Effector memory CD4-positive, alpha-beta T cell (primary cell): Measurements from ENCODE around the gene FAM151A.
A peak's percentile ranks its signal among the peaks of the same experiment; 100 is the strongest.

Experiments used
- DNase-seq, 3 donors: peaks; one replicate each; pipeline ENCODE4 v3.0.0-alpha.2; 2020
- H3K27ac ChIP-seq: 2 replicates; pipeline ENCODE4 v1.7.0; 2013; ENCODE audit warnings: mild to moderate bottlenecking, low read length, moderate library complexity; ENCODE audit not compliant: insufficient read depth, poor library complexity, severe bottlenecking
- H3K27me3 ChIP-seq: replicated peaks from 2 replicates; pipeline ENCODE4 v1.7.0; 2013; ENCODE audit warnings: mild to moderate bottlenecking, low read length; ENCODE audit not compliant: insufficient read depth, control insufficient read depth, poor library complexity, severe bottlenecking
- H3K36me3 ChIP-seq: 2 replicates; pipeline ENCODE4 v1.7.0; 2013; ENCODE audit warnings: mild to moderate bottlenecking, low read length, moderate library complexity; ENCODE audit not compliant: control insufficient read depth, insufficient read depth
- H3K4me1 ChIP-seq: 2 replicates; pipeline ENCODE4 v1.7.0; 2013; ENCODE audit warnings: low read length, mild to moderate bottlenecking; ENCODE audit not compliant: control insufficient read depth, insufficient read depth, poor library complexity, severe bottlenecking
- H3K4me3 ChIP-seq: 2 replicates; pipeline ENCODE4 v1.7.0; 2013; ENCODE audit warnings: low read length, low read depth, mild to moderate bottlenecking; ENCODE audit not compliant: insufficient read depth, poor library complexity, severe bottlenecking
- H3K9me3 ChIP-seq: 2 replicates; pipeline ENCODE4 v1.7.0; 2013; ENCODE audit warnings: mild to moderate bottlenecking, low read length, moderate library complexity; ENCODE audit not compliant: control insufficient read depth
- total RNA-seq, 3 donors: gene quantifications; one replicate each; lab custom pipeline; 2026; lab: John Stamatoyannopoulos, UW

FAM151A gene
- 0 reads per million in 3 donors for total RNA-seq

GRCh38 chr1:54623216-54624007 is at the start of gene FAM151A:
Gene FAM151A (minus strand): TSS chr1:54623525. CDS start chr1:54623395, 130 bp downstream.
- Histone ChIP-seq H3K9me3 (no peaks in the 10 kb centered on the region), H3K4me1 (no peaks in the 10 kb centered on the region), H3K27me3 (no peaks in the 10 kb centered on the region), H3K27ac (no peak within 1 kb of the TSS), H3K4me3 (no peak within 1 kb of the TSS), H3K36me3 (no peaks in the 10 kb centered on the region)
- DNase-seq = no peak

- Histone ChIP-seq H3K4me1 (no peaks in the 10 kb centered on the region), H3K36me3 (no peaks in the 10 kb centered on the region), H3K27ac (no peak overlapping the region), H3K9me3 (no peaks in the 10 kb centered on the region), H3K27me3 (no peaks in the 10 kb centered on the region), H3K4me3 (no peak overlapping the region)
- DNase-seq = peak; percentile 20 to 40 (median 31)
These were observed 48.8 kb upstream of the FAM151A start for GRCh38 chr1:54671985-54672608.

GRCh38 chr1:54668567-54668966 is 45.2 kb upstream of the FAM151A start:
- Histone ChIP-seq H3K27ac (no peak overlapping the region), H3K9me3 (no peaks in the 10 kb centered on the region), H3K27me3 (no peaks in the 10 kb centered on the region), H3K4me3 (no peak overlapping the region), H3K36me3 (no peaks in the 10 kb centered on the region), H3K4me1 (no peaks in the 10 kb centered on the region)
- DNase-seq = no peak

GRCh38 chr1:54667797-54668196 is 44.5 kb upstream of the FAM151A start:
- no peaks in the 10 kb centered on the region for H3K36me3 ChIP-seq
- H3K9me3 ChIP-seq = no peaks in the 10 kb centered on the region
- no peak for DNase-seq
- no peak overlapping the region for H3K27ac ChIP-seq
- no peaks in the 10 kb centered on the region for H3K4me1 ChIP-seq
- H3K27me3 ChIP-seq = no peaks in the 10 kb centered on the region
- no peak overlapping the region for H3K4me3 ChIP-seq

GRCh38 chr1:54666333-54666732 is 43.0 kb upstream of the FAM151A start:
- DNase-seq = no peak
- no peaks in the 10 kb centered on the region for H3K36me3 ChIP-seq
- H3K9me3 ChIP-seq = no peaks in the 10 kb centered on the region
- no peaks in the 10 kb centered on the region for H3K27me3 ChIP-seq
- no peaks in the 10 kb centered on the region for H3K4me1 ChIP-seq
- H3K27ac ChIP-seq = no peak overlapping the region
- no peak overlapping the region for H3K4me3 ChIP-seq

GRCh38 chr1:54665852-54666251 is 42.5 kb upstream of the FAM151A start:
- Histone ChIP-seq H3K9me3 (no peaks in the 10 kb centered on the region), H3K36me3 (no peaks in the 10 kb centered on the region), H3K27me3 (no peaks in the 10 kb centered on the region), H3K4me1 (no peaks in the 10 kb centered on the region), H3K27ac (no peak overlapping the region), H3K4me3 (no peak overlapping the region)
- no peak for DNase-seq

GRCh38 chr1:54664364-54664763 is 41.0 kb upstream of the FAM151A start:
- no peak for DNase-seq
- Histone ChIP-seq H3K4me3 (no peak overlapping the region), H3K36me3 (no peaks in the 10 kb centered on the region), H3K27me3 (no peaks in the 10 kb centered on the region), H3K9me3 (no peaks in the 10 kb centered on the region), H3K4me1 (no peaks in the 10 kb centered on the region), H3K27ac (no peak overlapping the region)

- H3K9me3 ChIP-seq = no peaks in the 10 kb centered on the region
These were observed 40.4 kb upstream of the FAM151A start for GRCh38 chr1:54663725-54664124.

GRCh38 chr1:54658164-54658913 is 35.0 kb upstream of the FAM151A start:
- no peaks in the 10 kb centered on the region for H3K9me3 ChIP-seq
- no peaks in the 10 kb centered on the region for H3K36me3 ChIP-seq
- H3K27ac ChIP-seq = no peak overlapping the region
- no peak overlapping the region for H3K4me3 ChIP-seq
- no peaks in the 10 kb centered on the region for H3K4me1 ChIP-seq
- DNase-seq = no peak
- no peaks in the 10 kb centered on the region for H3K27me3 ChIP-seq

More at GRCh38 chr1:54663725-54664124, 40.4 kb upstream of the FAM151A start:
- Histone ChIP-seq H3K4me1 (no peaks in the 10 kb centered on the region), H3K27ac (no peak overlapping the region), H3K27me3 (no peaks in the 10 kb centered on the region), H3K36me3 (no peaks in the 10 kb centered on the region), H3K4me3 (no peak overlapping the region)
- DNase-seq = no peak

GRCh38 chr1:54653036-54653435 is 29.7 kb upstream of the FAM151A start:
- no peak overlapping the region for H3K4me3 ChIP-seq

More at GRCh38 chr1:54653036-54653435, 29.7 kb upstream of the FAM151A start:
- no peak overlapping the region for H3K27ac ChIP-seq
- H3K4me1 ChIP-seq = no peaks in the 10 kb centered on the region
- DNase-seq = no peak
- no peaks in the 10 kb centered on the region for H3K27me3 ChIP-seq
- no peaks in the 10 kb centered on the region for H3K36me3 ChIP-seq
- H3K9me3 ChIP-seq = no peaks in the 10 kb centered on the region
